Kidney glomerular epithelial cell (primary cell): ENCODE data around the gene LRMDA.
"Not testable (repeated sequence)": the region's sequence is repeated elsewhere in the genome, so short reads cannot be mapped to it uniquely, and the experiment has no call there.

ENCODE experiments used
- DNase-seq: peaks from one replicate; lab custom pipeline; 2025; lab: John Stamatoyannopoulos, UW

LRMDA gene

GRCh38 chr10:75589895-75590654 lies 158.7 kb downstream of the LRMDA start:
- no peak for DNase-seq

GRCh38 chr10:75592151-75592787 lies 160.8 kb downstream of the LRMDA start:
- peak; percentile 48 for DNase-seq

- DNase-seq: peak; percentile 69
Observed at GRCh38 chr10:75592791-75593643, 161.6 kb downstream of the LRMDA start.

DNA sequence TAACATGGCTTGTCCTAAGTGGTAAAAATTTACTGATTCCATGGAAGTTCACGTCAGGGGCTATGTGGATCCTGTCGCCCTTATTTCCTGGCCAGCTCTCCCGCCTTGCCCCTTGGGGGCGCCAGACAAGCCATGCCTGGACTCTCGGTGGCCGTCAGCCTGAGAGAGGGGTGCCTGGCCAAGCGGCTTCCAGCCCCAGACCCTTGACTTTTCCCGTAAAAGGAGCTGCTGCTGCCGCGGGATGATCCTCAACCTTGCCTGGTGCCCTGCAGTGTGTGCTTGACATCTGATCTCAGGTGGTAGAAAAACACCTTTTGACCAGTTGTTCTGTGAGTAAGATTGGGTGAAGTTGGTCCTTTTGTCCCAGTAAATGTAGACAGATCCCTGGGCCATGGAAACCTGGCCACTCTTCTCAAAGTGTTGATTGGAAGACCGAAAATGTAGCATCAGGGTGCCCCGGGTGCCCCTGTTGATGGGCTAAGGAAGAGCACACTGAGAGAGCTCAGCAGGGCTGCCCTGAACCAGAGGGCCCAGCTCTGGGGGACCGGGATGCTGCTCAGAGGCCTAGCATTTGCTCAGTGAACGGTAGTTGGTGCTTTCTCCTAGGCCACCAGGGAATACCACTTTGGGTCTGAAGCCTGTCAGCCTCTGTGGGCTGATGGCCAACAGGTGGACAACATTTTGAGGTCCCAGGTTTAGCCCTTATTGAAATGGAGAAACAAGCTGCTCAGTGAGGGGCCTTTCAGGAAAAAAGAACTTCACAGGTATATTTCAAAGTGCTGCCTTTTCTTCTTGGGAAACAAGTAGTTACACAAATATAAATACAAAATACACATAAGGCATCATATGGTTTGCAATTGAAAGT lies 162.5 kb downstream of the LRMDA start:
- DNase-seq: no peak

DNA sequence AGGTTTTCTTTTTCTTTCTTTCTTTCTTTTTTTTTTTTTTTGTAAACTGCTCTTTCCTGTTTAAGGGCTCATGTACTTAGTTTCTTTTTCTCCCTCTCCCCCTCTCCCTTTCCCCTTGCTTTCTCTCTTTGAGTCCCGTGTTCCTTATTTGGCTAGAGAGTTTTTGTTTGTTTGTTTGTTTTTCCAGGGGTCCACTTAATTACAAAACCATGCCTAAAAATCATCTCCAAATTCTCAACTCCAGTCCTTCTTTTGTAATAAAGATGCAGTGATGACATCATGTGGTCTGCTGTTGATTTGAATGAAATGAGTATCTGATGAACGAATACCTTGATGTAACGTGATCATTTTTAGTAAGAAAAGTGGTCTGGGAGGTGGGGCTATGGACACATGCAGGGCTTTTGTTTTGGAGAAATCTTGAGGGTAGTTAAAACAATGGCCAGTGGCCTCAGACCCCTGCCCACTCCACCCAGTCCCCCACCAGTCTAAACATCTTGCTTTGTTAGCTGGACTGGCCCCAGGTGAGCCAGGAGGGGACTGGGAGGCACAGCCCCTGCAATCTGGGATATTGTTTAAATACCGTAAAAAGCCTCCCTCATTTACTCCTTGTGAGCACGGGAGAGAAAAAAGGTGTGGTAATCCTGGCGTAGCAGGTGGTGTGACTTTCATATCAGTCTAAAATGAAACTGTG lies 165.7 kb downstream of the LRMDA start:
- no peak for DNase-seq

DNA sequence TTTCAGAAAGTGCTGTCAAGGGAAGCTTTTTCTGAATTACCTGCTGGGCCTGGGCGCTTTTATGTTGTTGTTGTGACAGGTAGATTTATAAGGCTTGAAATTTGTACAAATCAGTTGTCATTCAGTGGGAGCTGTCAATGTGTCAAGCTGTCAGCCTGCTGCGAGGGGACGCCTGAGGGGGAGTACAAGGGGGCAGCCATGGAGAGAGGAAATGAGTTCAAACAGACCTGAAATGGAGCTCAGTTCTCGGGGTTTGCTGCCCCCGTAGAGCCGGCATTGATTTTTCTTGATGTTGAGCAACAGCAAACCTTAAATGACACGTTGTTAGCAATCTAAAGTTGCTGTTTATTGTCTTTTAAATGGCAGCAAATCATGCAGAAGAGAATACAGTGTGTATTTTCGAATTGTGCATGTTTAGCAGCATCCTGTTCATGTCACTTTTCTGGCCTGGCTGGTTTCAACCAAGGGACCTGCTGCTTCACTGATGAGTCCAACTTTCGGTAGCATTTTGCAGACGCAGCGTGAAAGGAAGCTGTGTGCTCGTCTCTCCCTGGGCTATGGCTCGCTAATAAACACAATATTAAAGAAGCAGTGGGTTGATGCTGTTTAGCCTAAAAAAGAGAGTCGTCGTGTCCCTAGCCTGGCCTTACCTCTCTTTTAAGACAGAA lies 166.5 kb downstream of the LRMDA start:
- DNase-seq: no peak

GRCh38 chr10:75598998-75599397 lies 167.6 kb downstream of the LRMDA start:
- no peak for DNase-seq

- no peak for DNase-seq
Observed at GRCh38 chr10:75599875-75600648, 168.6 kb downstream of the LRMDA start.

GRCh38 chr10:75600833-75601232 lies 169.4 kb downstream of the LRMDA start:
- DNase-seq: no peak

DNA sequence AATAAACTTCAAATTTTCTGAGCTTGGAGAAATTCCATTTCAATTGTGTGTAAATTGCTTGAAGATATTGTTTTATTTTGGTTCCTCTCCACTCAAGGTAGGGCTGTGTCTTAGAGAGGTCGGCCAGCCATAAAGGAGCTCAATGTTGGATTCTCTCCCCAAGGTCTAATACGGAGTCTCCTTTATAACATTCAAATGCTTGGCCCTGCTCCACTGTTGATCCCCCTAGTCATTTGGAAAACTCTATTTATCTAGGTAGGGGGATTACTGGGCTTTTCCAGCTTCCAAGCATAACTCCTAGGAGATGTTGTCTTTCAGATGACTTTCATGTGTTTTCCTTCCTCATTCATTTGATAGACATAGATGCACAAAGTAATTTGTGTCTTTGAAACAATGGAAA lies 170.9 kb downstream of the LRMDA start:
- DNase-seq: no peak

DNA sequence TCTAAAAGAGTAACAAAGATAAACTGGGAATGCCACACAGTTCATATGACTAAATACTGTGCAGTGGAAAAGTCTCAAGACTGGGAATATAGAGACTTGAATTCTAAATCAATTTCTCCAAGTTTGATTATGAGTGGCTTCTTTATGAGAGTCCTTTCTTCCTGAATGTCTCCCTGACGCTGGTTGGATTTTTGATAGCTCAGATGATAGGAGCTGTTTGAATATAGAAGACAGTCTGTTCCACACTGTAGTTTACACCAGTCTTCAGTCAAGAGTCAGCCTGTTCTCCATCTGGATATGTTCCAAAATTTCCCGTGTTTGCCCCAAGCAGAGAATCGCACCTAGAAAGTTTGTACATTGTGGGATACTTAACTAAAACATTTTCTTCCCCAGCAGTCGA lies 173.7 kb downstream of the LRMDA start:
- DNase-seq: no peak

- not testable (repeated sequence) for DNase-seq
Observed at GRCh38 chr10:75605795-75606194, 174.4 kb downstream of the LRMDA start.

- peak; percentile 64 for DNase-seq
Observed at GRCh38 chr10:75606203-75606779, 174.9 kb downstream of the LRMDA start.

- peak; percentile 50 for DNase-seq
Observed at GRCh38 chr10:75607576-75607975, 176.2 kb downstream of the LRMDA start.

DNA sequence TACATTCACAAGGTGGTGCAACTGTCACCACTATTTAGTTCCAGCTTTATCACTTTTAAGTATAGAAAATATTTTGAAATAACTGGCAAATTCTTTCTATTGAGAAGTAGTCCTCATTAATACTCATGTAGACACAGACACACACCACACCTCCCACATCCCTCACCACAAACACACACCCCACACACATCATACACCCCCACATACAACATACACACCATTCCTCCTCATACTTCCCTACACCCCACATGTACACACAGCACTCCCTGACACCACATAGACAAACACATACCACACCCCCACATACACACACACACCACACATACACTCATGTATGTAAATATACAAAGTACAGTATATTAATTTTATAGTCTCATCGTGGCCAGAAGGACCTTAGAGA lies 178.8 kb downstream of the LRMDA start:
- no peak for DNase-seq

- peak; percentile 43 for DNase-seq
Observed at GRCh38 chr10:75611172-75611992, 180.0 kb downstream of the LRMDA start.

DNA sequence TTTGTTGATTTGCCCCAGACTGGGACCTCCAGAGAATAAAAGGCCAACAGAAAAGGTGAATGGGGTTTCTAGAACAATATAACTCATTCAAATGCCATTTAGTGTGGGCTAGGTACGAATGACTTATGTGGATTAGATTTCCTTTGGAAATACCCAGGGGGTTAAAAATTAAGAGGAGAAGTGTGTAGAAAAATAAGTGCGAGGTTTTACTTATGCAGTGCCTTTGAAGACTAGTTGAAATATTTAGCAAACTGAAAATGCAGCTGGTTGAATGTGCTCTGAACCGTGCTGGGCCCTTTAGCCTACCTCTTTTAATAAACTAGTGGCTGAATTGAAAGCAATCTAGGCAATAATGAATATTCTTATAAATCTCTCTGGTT lies 180.6 kb downstream of the LRMDA start:
- peak; percentile 50 for DNase-seq

GRCh38 chr10:75612904-75613684 lies 181.7 kb downstream of the LRMDA start:
- no peak for DNase-seq
